ENCODE results near the gene MVB12B. TPM values are rescaled to one million over a fixed set of nuclear protein-coding genes. Genes with fewer than 3 reads are reported as not detected.

The MVB12B gene
- total RNA-seq, 4 donors from 2014 or later: 8.5 to 13.0 (median 10.5) TPM

- no peak for TF ChIP-seq CTCF (IDR thresholded peaks at IDR 0.05; ENCODE audit: low read depth)
Observed at GRCh38 chr9:126298063-126298801, 28.4 kb upstream of the MVB12B start.

DNA sequence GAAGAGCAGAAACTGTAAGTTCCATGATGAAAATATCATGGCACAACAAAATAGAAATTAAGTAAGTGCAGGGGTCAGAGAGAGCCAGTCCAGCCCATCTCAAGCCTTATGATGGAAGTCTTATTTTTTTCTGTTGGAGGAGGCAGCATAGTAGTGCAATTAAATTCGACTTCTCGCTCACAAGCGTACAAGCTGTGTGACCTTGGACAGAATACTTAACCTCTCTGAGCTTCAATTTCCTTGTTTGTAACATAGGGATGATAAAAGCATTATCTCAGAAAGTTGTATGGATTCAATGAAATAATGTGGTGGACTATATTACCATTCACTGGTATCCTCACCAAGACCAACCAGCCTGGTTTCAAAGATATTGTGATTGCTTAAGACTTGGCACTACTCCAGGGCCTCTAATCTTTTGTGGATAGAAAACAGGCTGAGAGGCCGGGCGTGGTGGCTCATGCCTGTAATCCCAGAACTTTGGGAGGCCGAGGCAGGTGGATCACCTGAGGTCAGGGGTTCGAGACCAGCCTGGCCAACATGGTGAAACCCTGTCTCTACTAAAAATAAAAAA, 26.8 kb upstream of the MVB12B start:
- no peak for TF ChIP-seq CTCF (IDR thresholded peaks at IDR 0.05; ENCODE audit: low read depth)

DNA sequence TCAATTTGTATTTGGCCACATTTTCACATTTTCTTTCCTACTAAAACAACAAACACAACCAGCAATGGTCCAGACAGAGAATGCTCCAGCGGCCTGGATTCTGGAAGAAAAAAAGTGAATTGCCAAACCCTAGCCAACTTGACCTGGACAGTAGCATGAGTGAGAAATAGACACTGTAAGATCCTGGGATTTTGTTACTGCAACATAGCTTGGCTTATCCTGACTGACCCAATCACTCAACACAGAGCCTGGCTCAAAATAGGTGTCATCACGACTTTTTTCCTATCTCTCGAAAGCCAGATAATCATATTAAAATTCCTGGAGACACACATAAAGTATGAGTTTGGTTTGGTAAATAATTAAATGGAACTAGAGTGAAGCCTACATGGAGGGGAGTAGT, 25.4 kb upstream of the MVB12B start:
- no peak for TF ChIP-seq CTCF (IDR thresholded peaks at IDR 0.05; ENCODE audit: low read depth)

DNA sequence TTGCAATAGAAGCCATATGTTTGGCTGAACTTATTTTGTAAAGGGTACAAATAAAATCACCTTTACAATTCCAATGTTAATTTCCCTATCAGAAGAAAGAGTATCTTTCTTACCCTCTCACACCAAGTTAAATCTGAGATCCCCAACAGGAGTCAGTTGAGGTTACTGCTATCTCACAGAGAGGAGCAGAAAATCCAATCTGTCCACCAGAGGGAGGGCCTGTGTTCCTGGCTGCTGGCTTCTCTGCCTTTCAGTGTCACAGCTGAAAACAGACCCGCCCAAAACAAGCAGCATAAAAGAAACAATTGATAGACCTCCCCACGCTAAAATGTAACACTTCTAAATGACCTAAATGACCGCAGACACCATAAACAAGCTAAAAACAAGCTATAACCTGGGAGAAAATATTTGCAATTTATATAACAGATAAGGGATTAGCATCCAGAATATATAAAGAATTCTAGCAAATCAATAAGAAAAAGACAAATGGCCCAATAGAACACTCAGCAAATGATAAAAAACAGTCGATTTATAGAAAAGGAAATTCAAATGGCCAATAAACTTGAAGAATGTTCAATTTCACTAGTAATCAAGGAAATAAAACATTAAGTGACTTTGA, 24.5 kb upstream of the MVB12B start:
- TF ChIP-seq CTCF (IDR thresholded peaks at IDR 0.05; ENCODE audit: low read depth): no peak

- TF ChIP-seq CTCF (IDR thresholded peaks at IDR 0.05; ENCODE audit: low read depth): no peak
Observed at GRCh38 chr9:126302730-126303129, 23.9 kb upstream of the MVB12B start.

DNA sequence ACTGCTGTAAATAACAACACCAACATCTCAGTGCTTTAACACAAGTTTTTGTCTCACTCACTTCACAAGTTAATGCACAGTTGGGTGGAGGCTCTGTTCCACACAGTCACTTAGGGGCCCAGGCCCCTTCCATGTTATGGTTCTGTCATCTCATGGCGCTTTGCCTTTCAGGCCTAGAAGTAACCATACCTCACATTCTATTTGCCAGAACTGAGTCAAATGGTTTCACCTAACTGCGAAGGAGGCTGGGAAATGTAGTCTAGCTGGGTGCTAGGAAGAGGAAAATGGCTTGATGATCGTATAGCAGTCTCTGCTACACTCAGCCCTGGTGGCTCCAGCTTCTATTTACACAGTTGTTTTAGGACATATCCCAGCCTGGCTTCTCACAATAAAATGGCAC, 23.1 kb upstream of the MVB12B start:
- no peak for TF ChIP-seq CTCF (IDR thresholded peaks at IDR 0.05; ENCODE audit: low read depth)

DNA sequence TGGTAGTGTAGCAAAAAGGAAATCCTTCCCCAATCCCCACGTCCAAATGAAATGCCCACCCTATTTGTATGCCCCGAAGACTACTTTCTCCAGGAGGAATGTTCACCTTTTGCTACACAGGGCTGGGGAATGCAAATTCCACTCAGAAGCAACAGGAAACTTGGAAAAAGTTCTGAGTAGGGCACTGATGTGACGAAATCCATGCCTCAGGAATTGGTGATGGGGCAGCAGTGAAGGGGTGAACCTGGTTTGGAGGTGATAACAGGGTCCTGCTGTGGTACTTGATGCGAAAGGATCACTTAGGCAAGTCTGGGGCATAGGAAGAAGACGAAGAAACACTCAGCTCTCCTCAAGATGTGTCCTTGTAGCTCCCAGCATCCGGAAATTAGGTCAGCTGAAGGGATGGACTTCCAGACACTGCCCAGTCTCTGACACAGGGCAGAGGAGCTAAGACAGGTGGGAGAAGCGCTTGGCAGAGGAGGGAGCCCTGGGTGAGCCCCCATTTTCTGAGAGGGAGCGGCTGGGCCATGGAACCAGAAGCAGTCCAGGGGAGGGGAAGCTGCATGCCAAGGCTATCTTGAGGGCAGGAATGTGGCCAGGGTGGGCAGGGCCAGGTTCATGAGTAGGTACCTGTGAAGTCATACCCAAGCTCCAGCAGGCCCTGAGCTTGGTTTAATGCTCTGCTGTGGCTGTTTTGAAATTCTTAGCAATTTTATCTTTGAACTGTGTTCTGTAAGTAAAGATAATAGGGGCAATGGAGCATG, 22.2 kb upstream of the MVB12B start:
- TF ChIP-seq CTCF (IDR thresholded peaks at IDR 0.05; ENCODE audit: low read depth): no peak
